HG02840 (cell line): ENCODE results near the gene POLR2C.
"Not testable (repeated sequence)": the region's sequence is repeated elsewhere in the genome, so short reads cannot be mapped to it uniquely, and the experiment has no call there.

Experiments used
- ATAC-seq: cut with Tn5 transposase; IDR thresholded peaks from one replicate; pipeline ENCODE4 v1.9.1; 2021; ENCODE audit warnings: mild to moderate bottlenecking, moderate library complexity, moderate number of reproducible peaks; ENCODE audit not compliant: unreplicated experiment, low FRiP score

The POLR2C gene

DNA sequence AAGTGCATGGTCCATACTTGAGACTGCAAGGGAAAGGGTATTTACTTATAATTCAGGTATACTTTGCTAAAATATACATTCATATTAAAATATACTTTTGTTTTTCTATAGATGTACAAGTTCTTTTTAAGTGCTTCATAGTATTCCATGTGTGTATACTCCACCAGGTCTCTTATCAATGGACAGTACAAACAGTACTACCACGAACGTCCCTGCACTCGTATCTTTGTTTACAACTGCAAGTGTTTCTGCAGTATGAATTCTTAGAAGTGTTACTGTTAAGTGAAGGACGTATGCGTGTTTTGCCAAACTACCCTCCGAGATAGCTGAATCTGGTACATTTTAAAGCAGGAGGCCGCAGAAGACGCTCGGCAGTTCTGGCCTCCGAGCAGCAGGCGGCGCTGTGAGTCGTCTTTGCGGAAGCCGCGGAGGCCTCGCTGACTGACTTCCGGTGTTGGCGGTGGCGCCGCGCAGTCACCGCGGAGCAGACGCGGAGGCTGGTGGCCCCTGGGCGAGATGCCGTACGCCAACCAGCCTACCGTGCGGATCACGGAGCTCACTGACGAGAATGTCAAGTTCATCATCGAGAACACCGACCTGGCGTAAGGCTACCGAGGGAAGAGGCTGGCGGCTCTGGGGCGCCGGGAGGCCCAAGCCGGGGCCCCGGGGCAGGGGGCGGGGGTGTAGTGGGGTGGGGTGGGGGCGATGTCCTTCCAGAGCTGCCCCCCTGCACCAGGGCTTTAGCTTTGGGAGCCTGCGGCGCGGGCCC, at the start of gene POLR2C:
TSS of gene POLR2C (plus strand) at position 471 of the 769 bp plus-strand sequence. CDS start at position 517, 46 bp downstream.
- ATAC-seq, result peak; percentile 87

DNA sequence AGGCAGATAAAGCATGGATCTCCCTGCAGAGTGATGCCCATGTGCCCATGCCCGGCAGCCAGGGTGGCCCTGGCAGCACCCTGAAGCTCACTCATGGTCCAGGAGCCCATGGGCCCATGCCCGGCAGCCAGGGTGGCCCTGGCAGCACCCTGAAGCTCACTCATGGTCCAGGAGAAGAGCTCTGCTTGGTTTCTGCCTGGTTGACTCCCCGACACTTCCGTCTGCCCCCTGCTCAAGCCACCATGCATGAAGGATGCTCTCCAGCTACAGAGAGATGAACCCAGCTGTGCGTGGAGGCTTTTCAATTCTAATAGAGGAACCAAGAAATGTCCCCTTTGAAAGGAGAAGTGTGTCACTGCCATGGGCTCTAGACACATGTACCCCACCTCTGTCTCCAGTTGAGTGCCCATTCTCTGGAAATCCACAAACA, 49.2 kb upstream of the POLR2C start:
- no peak for ATAC-seq

DNA sequence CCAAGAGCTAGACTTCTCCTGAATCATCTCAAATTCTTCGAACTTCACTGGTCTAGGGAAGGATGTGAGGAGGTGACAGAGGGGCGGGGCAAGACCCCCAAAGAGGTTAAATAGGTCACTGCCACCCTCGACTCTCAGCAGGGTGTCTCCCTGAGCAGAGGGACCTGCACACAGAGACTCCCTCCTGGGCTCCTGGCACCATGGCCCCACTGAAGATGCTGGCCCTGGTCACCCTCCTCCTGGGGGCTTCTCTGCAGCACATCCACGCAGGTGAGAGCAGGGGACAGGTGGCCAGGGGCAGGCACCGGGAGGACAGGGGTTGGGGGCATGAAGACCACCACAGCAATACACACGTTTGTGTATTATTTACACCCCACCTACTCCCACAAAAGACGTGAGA, 48.7 kb upstream of the POLR2C start:
- no peak for ATAC-seq

DNA sequence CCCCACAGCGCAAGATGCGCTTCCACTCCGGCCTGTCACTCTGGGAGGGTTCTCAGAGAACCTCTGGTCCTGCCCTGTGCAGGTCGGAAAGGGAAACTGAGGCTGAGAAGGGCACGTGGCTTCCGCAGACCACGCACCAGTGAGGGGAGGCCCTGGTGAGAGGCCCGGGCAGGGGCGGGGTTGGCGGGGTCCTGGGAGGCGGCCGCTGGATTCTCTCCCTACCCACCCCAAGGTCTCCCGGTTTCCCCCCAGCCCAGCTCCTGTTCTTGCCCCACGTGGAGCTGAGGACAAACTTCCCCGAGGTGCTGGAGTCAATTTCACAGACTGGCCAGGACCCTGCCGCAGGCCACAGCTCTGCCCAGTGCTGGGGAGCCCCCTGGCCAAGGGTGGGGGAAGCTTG, 46.4 kb upstream of the POLR2C start:
- ATAC-seq, result no peak

DNA sequence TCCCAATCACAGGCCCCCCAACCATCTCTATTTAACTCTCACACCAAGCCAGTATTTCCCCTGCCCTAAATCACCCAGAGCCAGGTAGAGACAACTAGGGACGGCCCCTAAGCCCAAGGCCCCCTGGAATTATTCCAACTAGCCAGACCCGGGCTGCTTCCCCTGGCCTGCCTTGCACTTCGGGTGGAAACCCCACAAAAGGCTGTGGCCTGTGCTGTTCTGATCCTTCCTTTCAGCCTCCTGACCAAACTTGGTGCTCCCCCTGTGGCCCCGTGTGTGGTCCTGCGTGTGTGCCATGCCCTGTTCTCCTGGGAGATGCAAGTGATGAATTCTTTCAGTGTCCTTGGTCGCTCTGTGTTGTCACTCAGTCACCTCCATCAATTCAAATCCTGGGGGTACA, 43.0 kb upstream of the POLR2C start:
- ATAC-seq, result no peak

DNA sequence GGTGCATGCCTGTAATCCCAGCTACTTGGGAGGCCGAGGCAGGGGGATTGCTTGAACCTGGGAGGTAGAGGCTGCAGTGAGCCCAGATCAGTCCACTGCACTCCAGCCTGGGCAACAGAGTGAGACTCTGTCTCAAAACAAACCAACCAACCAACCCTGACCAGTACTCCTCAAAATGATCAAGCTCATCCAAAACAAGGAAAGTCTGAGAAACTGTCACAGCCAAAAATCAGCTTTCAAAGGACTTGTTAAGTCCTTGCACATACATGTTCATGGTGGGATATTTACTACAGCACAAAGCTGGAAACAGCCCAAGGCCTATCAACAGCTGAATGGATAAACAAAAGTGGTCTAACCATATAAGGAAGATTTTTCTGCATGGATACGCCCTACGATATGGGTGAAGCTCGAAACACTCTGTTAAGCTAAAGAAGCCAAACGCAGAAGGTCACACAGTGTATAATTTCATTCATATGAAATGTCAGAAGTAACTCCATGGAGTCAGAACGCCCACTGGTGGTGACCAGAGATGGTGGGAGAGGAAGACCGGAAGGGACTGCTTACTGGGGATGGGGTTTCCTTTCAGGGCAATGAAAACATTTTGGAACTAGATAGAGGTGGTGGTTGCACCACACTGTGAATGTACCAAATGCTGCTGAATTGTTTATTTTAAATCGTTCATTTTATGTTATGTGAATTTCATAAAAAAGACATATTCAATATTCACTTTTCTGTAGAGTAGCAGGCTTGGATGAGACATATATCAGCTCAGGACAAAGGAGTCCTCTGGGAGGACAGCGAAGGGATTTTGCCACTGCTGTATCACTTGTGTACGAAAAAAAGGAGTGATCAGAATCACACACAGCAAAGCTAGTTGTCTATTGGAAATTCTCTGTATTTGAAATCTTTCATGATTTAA, 40.2 kb upstream of the POLR2C start:
- no peak for ATAC-seq

DNA sequence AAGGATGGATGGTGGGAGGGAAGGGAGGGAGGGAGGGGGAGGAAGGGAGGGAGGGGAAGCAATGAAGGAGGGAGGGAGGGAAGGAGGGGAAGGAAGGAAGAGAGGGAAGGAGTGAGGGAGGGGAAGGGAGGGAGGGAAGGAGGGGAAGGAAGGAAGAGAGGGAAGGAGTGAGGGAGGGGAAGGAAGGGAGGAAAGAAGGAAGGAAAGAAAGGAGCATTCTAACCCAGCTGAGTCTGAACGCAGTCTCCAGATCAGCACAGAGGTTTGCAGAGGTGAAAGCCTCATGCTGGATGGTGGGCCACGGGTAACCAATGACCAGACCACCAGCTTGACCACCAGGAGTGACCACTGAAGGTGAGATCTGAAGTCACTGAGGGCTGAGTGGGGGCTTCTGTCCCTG, 39.3 kb upstream of the POLR2C start:
- no peak for ATAC-seq

DNA sequence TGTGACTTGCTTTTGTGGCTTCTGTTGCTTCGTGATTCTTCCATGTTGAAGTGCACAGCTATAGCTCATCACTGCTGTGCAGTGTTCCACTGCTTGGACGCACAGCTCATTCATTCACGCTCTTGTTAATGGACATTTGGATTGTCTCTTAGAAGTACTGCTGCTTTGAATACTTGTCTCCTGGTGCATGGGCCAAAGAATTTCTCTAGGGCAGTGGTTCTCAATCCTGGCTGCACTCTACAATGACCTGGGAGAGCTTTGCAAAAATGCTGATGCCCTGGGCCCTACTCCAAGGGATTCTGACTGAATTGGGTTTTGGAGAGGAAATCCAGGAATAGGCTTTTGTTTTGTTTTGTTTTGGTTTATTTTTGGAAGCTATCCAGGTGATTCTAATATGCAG, 37.9 kb upstream of the POLR2C start:
- no peak for ATAC-seq

DNA sequence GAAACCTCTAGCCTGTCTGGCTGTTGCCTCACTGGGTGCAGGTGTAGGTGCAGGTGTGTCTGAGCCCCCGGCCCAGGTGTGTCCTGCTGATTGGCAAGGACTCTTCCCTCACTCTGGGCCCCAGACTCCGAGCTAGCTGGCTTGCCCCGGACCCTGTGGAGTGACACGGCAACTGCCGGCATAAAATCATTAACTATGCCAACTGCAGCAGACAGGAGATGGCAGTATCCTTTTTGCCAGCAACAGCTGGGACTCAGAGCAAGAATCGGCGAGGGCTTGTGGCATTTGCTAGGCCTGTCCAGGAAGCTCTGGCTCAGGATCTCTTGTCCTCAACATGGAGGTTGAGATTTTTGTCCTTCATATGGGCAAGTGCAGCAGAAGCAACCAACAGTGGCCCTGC, 36.1 kb upstream of the POLR2C start:
- ATAC-seq, result no peak

DNA sequence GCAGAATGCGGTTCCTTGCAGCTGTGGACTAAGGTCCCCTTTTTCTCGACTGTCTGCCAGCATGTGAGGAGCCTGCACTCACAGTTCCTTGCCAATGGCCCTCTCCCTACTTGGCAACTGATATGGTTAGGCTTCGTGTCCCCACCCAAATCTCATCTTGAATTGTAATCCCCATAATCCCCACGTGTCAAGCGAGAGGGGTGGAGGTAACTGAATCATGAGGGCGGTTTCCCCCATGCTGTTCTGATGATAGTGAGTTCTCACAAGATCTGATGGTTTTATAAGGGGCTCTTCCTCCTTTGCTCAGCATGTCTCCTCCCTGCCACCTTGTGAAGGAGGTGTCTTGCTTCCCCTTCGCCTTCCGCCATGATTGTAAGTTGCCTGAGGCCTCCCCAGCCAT, 35.2 kb upstream of the POLR2C start:
- ATAC-seq, result no peak

DNA sequence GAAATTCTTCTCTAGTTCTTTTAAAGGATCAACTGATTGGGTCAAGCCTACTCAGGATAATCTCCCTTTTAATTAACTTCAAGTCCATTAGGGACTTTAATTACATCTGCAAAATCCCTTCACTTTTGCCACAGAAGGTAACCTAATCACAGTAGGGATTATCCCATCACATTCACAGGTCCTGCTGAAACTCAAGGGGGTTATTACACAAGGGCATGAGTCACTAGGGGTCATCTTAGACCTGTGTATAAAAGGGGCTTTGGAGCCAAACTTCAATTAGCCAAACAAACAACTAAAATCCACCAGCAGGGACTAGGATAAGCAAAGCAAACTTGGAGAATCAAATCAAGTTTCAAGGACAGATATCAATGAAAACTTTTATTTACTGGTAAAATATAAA, 34.7 kb upstream of the POLR2C start:
- no peak for ATAC-seq

DNA sequence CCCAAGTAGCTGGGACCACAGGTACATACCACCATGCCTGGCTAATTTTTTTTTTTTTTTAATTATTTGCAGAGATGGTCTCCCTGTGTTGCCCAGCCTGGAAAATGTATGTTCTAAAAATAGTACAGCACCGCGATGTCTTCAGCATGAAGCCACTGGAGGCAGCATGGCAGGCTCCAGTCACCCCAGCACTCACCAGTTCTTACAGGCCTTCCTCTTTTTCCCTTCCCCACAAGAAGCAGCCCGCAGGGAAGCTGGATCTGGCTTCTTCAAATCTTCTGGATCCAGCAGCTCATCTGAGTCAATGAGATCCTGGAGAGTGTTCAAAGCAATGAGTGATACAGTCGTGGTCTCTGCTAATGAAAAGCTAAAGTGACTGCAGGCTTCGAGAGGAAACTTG, 31.5 kb upstream of the POLR2C start:
- ATAC-seq, result no peak

DNA sequence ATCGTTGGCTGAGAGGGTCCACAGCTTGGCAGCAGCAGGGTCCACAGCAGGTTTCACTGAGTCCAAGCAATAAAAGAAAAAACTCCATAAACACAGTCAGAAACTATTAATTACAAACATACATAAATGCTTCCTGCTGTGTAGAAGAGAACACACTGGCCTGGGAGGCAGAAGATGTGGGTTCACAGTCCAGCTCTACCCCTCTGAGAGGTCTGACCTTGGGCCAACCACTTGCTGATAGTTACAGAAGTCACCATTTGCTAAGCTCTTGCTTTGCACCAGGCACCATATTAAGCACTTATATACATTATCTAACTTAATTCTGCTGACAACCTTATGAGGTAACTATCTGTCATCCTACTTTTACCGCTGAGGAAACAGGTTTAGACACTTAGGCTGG, 30.0 kb upstream of the POLR2C start:
- ATAC-seq, result no peak

DNA sequence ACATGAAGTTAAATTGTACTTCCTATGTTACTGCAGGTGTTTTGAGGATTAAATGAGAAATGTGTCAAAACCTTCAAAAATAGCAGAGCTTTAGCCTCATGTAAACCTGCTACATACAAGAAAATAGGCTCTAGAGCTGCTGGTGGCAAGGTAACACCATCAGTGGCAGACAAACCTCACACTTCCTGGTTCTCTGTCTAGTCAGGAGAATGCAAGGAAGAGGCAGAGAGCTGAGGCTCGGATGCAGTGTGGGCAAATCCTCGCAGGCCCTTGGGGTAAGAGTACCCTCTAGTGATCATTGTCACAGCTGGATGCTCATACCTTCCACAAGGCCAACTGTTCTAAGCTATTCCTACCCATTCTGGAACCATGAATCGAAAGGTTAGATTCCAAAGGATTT, 29.5 kb upstream of the POLR2C start:
- no peak for ATAC-seq

DNA sequence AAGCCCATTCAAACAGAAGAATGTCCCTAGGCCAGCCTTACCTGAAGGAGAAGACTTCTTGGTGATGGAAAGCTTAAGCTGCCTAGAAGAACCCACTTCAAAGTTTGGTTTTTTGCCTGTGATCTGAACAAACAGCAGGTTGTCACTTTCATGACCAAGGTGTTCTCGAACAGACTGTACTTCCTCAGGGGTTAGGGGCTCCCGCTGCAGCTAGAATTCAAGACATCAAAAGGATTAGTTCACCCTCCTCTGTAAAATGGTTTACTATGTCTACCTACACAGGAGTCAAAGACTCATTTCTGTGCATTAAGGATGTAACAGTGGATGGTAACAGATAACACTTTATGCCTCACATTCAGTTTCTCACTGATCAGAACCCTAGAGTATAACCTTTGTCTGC, 28.5 kb upstream of the POLR2C start:
- ATAC-seq, result no peak

DNA sequence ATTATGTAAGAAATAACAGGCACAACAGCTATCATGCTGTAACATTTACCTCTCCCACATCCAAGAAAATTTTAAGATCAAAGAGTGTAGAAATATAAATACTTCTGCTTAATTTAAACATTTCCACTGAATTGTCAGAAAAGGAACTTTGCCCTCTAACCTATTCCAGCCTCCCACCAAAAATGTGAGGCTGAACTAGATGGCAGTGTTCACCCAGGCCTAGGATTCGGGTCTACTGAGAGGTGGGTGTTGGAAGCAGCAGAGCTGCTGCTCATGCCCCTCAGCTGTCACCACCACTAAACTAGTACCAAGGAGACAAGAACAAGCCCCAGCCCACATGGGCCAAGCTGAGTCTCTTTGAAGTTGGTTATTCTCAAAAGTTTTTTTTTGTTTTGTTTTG, 26.6 kb upstream of the POLR2C start:
- ATAC-seq, result no peak

DNA sequence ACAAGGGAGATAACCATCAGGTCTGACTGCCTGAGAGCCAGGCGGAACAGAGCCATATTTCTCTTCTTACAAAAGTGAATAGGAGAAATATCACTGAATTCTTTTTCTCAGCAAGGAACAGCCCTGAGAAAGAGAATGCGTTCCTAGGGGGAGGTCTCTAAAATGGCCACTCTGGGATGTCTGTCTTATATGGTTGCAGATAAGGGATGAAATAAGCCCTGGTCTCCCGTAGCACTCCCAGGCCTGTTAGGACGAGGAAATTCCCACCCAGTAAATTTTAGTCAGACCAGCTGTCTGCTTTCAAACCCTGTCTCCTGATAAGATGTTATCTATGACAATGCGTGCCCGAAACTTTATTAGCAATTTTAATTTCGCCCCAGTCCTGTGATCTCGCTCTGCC, 22.5 kb upstream of the POLR2C start:
- not testable (repeated sequence) for ATAC-seq

DNA sequence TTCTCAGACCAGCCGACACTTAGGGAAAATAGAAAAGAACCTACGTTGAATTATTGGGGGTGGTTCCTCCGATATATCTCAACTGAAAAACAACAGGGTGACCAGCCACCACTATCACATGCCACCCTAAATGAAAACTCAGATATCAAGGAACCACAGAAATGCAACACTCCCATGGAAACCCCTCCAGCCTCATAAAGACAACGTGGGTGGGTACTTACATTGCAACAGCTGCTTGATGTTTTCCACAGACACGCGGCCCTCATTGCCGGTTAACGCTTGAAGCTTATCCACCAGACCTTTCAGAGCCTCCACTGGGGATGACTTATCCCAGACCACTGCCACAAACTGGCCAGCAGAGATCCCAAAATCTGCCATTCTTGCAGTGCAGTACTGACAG, 21.9 kb upstream of the POLR2C start:
- ATAC-seq, result not testable (repeated sequence)

DNA sequence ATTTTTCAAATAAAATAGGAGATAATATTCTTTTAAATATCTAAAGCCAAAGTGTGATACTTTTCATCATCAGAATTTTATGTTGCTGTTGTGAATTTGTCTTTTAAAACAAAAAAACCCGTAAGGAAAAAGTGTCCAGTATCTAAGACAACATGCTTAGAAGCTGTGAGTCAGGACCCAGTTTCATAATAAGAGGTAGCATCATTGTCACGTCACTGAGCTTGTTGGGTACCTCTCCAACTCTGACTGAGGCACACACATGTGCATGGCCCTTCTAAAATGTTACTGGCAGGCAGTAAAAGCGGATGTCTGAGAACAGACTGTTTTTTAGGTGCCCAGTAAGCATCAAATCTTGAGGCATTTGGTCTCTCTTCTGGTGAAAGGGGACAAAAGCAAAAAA, 17.8 kb upstream of the POLR2C start:
- no peak for ATAC-seq

DNA sequence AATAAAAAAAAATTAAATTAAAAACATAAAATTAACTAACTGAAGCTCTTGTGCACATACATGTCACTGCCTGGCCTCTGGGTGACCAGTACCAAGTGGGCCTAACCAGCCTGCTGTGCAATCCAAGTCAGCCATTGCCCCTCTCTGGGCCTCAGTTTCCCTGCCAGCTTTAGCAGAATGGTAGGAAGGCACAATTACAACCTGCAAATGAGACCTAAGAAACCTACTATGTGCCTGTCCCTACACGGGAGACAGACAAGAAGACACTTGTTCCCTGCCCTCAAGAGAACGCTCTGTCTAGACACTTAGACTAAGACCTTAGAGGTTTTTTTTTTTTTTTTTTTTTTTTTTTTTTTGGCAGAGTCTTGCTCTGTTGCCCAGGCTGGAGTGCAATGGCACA, 17.0 kb upstream of the POLR2C start:
- ATAC-seq, result no peak

DNA sequence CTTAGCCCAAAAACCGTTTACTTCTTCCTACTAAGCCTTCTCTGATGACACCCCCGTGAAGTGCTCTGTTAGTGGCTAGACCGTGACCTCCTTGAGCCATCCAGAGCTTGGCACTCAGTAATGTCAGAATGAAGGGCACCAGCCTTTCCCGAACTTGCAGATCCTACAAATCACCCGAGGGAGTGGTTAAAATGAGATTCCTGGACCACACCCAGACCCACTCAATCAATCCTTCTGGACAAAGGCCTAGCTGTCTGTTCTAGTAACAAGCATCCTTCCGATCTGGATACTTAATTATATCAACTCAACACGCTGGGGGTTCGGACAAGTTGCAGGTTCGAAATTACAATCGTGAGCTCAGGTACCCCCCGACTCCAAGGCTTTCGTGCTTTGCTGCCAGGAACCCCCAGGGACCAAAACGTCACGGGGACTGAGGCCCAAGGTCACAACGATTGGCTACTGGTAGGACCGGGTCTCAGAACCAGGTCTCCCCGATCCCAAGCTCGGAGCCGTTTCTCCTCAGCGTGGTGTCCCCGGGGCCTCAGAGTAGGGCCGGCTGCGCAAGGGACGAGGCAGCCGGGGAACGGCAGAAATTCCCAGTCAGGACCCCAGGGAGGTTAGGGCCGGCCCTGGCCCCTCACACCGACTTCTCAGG, 15.8 kb upstream of the POLR2C start:
- peak; percentile 32 for ATAC-seq
